H1 (cell line): Measurements from ENCODE around the gene TFAP2B. TPM values are rescaled to one million over a fixed set of nuclear protein-coding genes. Genes with fewer than 3 reads are reported as not detected.

Source experiments
- CTCF ChIA-PET: fragments of 300-600 bp; sonication (Branson Sonifier 250); formaldehyde crosslinking; loops from one replicate; lab custom pipeline; 2021; ENCODE audit not compliant: partially characterized antibody; lab: Charles Lee
- POLR2A ChIA-PET: fragments of 300-600 bp; sonication (Branson Sonifier 250); formaldehyde crosslinking; loops from one replicate; lab custom pipeline; 2021; ENCODE audit warnings: inconsistent platforms; ENCODE audit not compliant: partially characterized antibody; lab: Charles Lee
- DNase-seq, 2 experiments: peaks; one replicate each; pipeline versions ENCODE4 v3.0.0 to v3.0.0-alpha.2; 2010 to 2022; ENCODE audit warnings: low spot score in 2 of 2, low read depth in 1 of 2, mixed read lengths in 1 of 2
- FAIRE-seq: peaks from 2 replicates; lab custom pipeline; 2011; peaks lifted over from hg19 to GRCh38; lab: Jason Lieb, UNC
- H2AFZ ChIP-seq: 2 replicates; pipeline ENCODE4 v1.8.1; 2012; ENCODE audit warnings: low read length, inconsistent platforms
- H2AK5ac ChIP-seq: 2 replicates; pipeline ENCODE4 v1.6.1; 2013; ENCODE audit warnings: low read depth, low read length
- H2BK120ac ChIP-seq: replicated peaks from 2 replicates; pipeline ENCODE3; 2013; ENCODE audit warnings: low read depth, low read length, inconsistent platforms
- H2BK12ac ChIP-seq: 2 replicates; pipeline ENCODE4 v1.6.1; 2013; ENCODE audit warnings: low read depth, low read length
- H2BK15ac ChIP-seq: 2 replicates; pipeline ENCODE4 v1.6.1; 2013; ENCODE audit warnings: low read length
- H2BK20ac ChIP-seq: 2 replicates; pipeline ENCODE4 v1.6.1; 2013; ENCODE audit warnings: low read length
- H2BK5ac ChIP-seq: 2 replicates; pipeline ENCODE4 v1.6.1; 2013; ENCODE audit warnings: low read depth, low read length
- H3K14ac ChIP-seq: 2 replicates; pipeline ENCODE4 v1.6.1; 2013; ENCODE audit warnings: inconsistent platforms; ENCODE audit not compliant: insufficient read length
- H3K18ac ChIP-seq: 2 replicates; pipeline ENCODE4 v1.6.1; 2013; ENCODE audit warnings: low read length; ENCODE audit errors: extremely low read depth
- H3K23ac ChIP-seq: 2 replicates; pipeline ENCODE4 v1.6.1; 2013; ENCODE audit warnings: inconsistent platforms; ENCODE audit not compliant: insufficient read length
- H3K23me2 ChIP-seq: 2 replicates; pipeline ENCODE4 v1.6.1; 2013; ENCODE audit warnings: low read depth, low read length
- H3K27ac ChIP-seq: 2 replicates; pipeline ENCODE4 v1.6.1; 2011; ENCODE audit warnings: low read depth, low read length, inconsistent platforms
- H3K27me3 ChIP-seq, 4 experiments: replicated peaks in 1 of 4; 1 replicate in 1 of 4; 2 replicates in 3 of 4; pipeline versions ENCODE4 v1.6.1 to v1.8.1; 2011 to 2013; ENCODE audit warnings: low read length in 3 of 4, mild to moderate bottlenecking in 3 of 4, inconsistent platforms in 2 of 4, mixed read lengths in 2 of 4, moderate library complexity in 1 of 4; ENCODE audit not compliant: control insufficient read depth in 3 of 4, insufficient read depth in 3 of 4; ENCODE audit errors: extremely low read depth in 1 of 4
- H3K36me3 ChIP-seq, 4 experiments: 2 replicates each; pipeline versions ENCODE4 v1.6.1 to v1.8.1; 2011 to 2013; ENCODE audit warnings: mild to moderate bottlenecking in 4 of 4, low read length in 3 of 4, moderate library complexity in 2 of 4, control low read depth in 1 of 4, inconsistent platforms in 1 of 4; ENCODE audit not compliant: insufficient read depth in 4 of 4, control insufficient read depth in 2 of 4
- H3K4ac ChIP-seq: replicated peaks from 2 replicates; pipeline ENCODE3; 2013; ENCODE audit warnings: low read length, low read depth, mixed read lengths, inconsistent platforms; ENCODE audit not compliant: insufficient read length
- H3K4me1 ChIP-seq, 4 experiments: replicated peaks in 1 of 4; 1 replicate in 1 of 4; 2 replicates in 3 of 4; pipeline versions ENCODE4 v1.6.1 to v1.8.1; 2011 to 2013; ENCODE audit warnings: low read length in 3 of 4, inconsistent platforms in 2 of 4, mixed read lengths in 1 of 4; ENCODE audit not compliant: insufficient read depth in 4 of 4, control insufficient read depth in 3 of 4
- H3K4me2 ChIP-seq, 2 experiments: 2 replicates each; pipeline versions ENCODE4 v1.6.1 to v1.8.1; 2011 to 2013; ENCODE audit warnings: low read depth in 2 of 2, low read length in 2 of 2, control low read depth in 1 of 2, inconsistent platforms in 1 of 2, mild to moderate bottlenecking in 1 of 2; ENCODE audit not compliant: insufficient read depth in 1 of 2
- H3K4me3 ChIP-seq, 4 experiments: fragments of 200-600, 300-600 bp in 1 of 4; sonication (generic), shearing (Covaris generic), sonication (Bioruptor Twin) in 1 of 4; 2 replicates each; pipeline versions ENCODE4 v1.5.1 to v1.8.1; 2011 to 2016; ENCODE audit warnings: low read length in 4 of 4, low read depth in 3 of 4, control low read depth in 2 of 4, inconsistent platforms in 2 of 4, mild to moderate bottlenecking in 2 of 4, mixed read lengths in 1 of 4, moderate library complexity in 1 of 4; ENCODE audit not compliant: insufficient read depth in 2 of 4; ENCODE audit errors: extremely low read depth in 1 of 4
- H3K56ac ChIP-seq: replicated peaks from 2 replicates; pipeline ENCODE3; 2013; ENCODE audit warnings: low read depth, mild to moderate bottlenecking, mixed read lengths, low read length, inconsistent platforms; ENCODE audit not compliant: insufficient read length
- H3K79me1 ChIP-seq: 2 replicates; pipeline ENCODE4 v1.6.1; 2013; ENCODE audit warnings: low read depth, low read length, control low read depth
- H3K79me2 ChIP-seq, 2 experiments: 2 replicates each; pipeline versions ENCODE4 v1.6.1 to v1.8.1; 2012 to 2013; ENCODE audit warnings: low read length in 2 of 2, mild to moderate bottlenecking in 2 of 2, inconsistent platforms in 1 of 2; ENCODE audit not compliant: insufficient read depth in 2 of 2, control insufficient read depth in 1 of 2
- H3K9ac ChIP-seq, 4 experiments: replicated peaks in 1 of 4; 1 replicate in 1 of 4; 2 replicates in 3 of 4; pipeline versions ENCODE4 v1.6.1 to v1.8.1; 2011 to 2013; ENCODE audit warnings: low read depth in 3 of 4, low read length in 3 of 4, control low read depth in 2 of 4, mild to moderate bottlenecking in 2 of 4, moderate library complexity in 2 of 4, inconsistent platforms in 1 of 4; ENCODE audit errors: extremely low read depth in 1 of 4
- H3K9me3 ChIP-seq, 2 experiments: 2 replicates each; pipeline versions ENCODE4 v1.6.1 to v1.8.1; 2012 to 2013; ENCODE audit warnings: mild to moderate bottlenecking in 2 of 2, moderate library complexity in 2 of 2, control low read depth in 1 of 2, inconsistent platforms in 1 of 2, low read depth in 1 of 2, low read length in 1 of 2, mixed read lengths in 1 of 2; ENCODE audit not compliant: insufficient read depth in 2 of 2
- H4K20me1 ChIP-seq, 2 experiments: replicated peaks in 1 of 2; 2 replicates each; pipeline versions ENCODE3 to v1.8.1; 2011 to 2013; ENCODE audit warnings: inconsistent platforms in 2 of 2, low read length in 2 of 2, mild to moderate bottlenecking in 1 of 2; ENCODE audit not compliant: insufficient read depth in 2 of 2, control insufficient read depth in 1 of 2
- H4K5ac ChIP-seq: 2 replicates; pipeline ENCODE4 v1.6.1; 2013; ENCODE audit warnings: low read length, low read depth, mixed read lengths, inconsistent platforms; ENCODE audit not compliant: insufficient read length
- H4K8ac ChIP-seq: 2 replicates; pipeline ENCODE4 v1.8.0; 2013; ENCODE audit warnings: mild to moderate bottlenecking, moderate library complexity, low read length, inconsistent platforms; ENCODE audit not compliant: insufficient read depth; ENCODE audit errors: extremely low read depth
- H4K91ac ChIP-seq: replicated peaks from 2 replicates; pipeline ENCODE3; 2013; ENCODE audit warnings: low read length, mixed read lengths, inconsistent platforms; ENCODE audit not compliant: insufficient read length
- ATF3 ChIP-seq: IDR thresholded peaks from 2 replicates; pipeline ENCODE4 v1.6.1; 2011; ENCODE audit warnings: low read depth, mild to moderate bottlenecking, low read length; ENCODE audit not compliant: insufficient read depth
- CHD1 ChIP-seq: IDR thresholded peaks from 2 replicates; pipeline ENCODE4 v1.6.1; 2012; ENCODE audit warnings: low read depth, low read length, improper control_type of control experiment
- PHF8 ChIP-seq: fragments of 200-600 bp; sonication (generic); conservative IDR thresholded peaks from 2 replicates; pipeline ENCODE4 v1.7.1; 2012; ENCODE audit warnings: low read depth, mild to moderate bottlenecking, inconsistent platforms, low read length, moderate library complexity
- POU5F1 ChIP-seq: IDR thresholded peaks from 2 replicates; pipeline ENCODE4 v1.6.1; 2011; ENCODE audit warnings: low read depth, mild to moderate bottlenecking, low read length, moderate library complexity
- RAD21 ChIP-seq, 2 experiments: IDR thresholded peaks in 1 of 2; conservative IDR thresholded peaks in 1 of 2; 2 replicates each; pipeline ENCODE4 v1.6.1; 2011; ENCODE audit warnings: low read depth in 2 of 2, low read length in 2 of 2, improper control_type of control experiment in 1 of 2, inconsistent platforms in 1 of 2, mild to moderate bottlenecking in 1 of 2, moderate library complexity in 1 of 2
- RNF2 ChIP-seq: fragments of 200-900, 300-1000 bp; sonication (generic); IDR thresholded peaks from 2 replicates; pipeline ENCODE4 v1.7.1; 2016; ENCODE audit warnings: borderline replicate concordance, low read depth, mild to moderate bottlenecking, antibody characterized with exemption, low read length; ENCODE audit not compliant: poor library complexity, severe bottlenecking; ENCODE audit errors: missing control alignments
- SUZ12 ChIP-seq: fragments of 200-600 bp; sonication (generic); IDR thresholded peaks from 2 replicates; pipeline ENCODE4 v1.6.1; 2012; ENCODE audit warnings: mild to moderate bottlenecking, inconsistent platforms, low read length, moderate library complexity, mixed read lengths
- WGBS, 2 experiments: shearing (Covaris generic) in 1 of 2; methylation state at CpG; one replicate each; pipeline versions ENCODE4 v1.1.6 to v1.1.7; 2013 to 2015; ENCODE audit warnings: low lambda C conversion rate in 2 of 2, mixed read lengths in 2 of 2, inconsistent platforms in 1 of 2, low coverage in 1 of 2, missing lambda C conversion rate in 1 of 2; ENCODE audit not compliant: insufficient replicate concordance in 2 of 2, insufficient coverage in 1 of 2, insufficient read length in 1 of 2; ENCODE audit errors: extremely low coverage in 1 of 2, missing lambda C conversion rate in 1 of 2; 5-methylcytosine and 5-hydroxymethylcytosine counted together
- polyA plus RNA-seq, 7 experiments: library from polyadenylated mRNA; depleted of rRNA in 3 of 7; stranded (reverse) in 5 of 7; unstranded in 2 of 7; fragments of >200 nt in 5 of 7; fragments of 200-250 nt in 2 of 7; gene quantifications; 1 replicate in 5 of 7; 2 replicates in 1 of 7; 4 replicates in 1 of 7; pipeline versions ENCODE4 v1.2.1 to v1.2.3, GENCODE V29; 2011 to 2013; ENCODE audit warnings: missing spikeins in 2 of 7, mixed read lengths in 2 of 7
- total RNA-seq: library from RNA; stranded (reverse); fragmentation: NEBNext Ultra II Directional; extraction: Animal tissue kit (Norgen Biotek cat#: 25700); gene quantifications from 2 replicates; pipeline ENCODE4 v1.2.1, GENCODE V29; 2021

TFAP2B gene
- total and polyA plus RNA-seq, 2 of the 8 experiments (the other 6 are each of a cell fraction or from before 2014, with no cell fraction given), result not detected

GRCh38 chr6:50853939-50854338 lies 35.3 kb downstream of the TFAP2B start:
- Histone ChIP-seq H3K14ac (no peak overlapping the region), H3K4me3 (no peak overlapping the region), H2BK5ac (no peak overlapping the region), H3K27me3 (peaks cover 39 to 53% (median 47%) of the 10 kb centered on the region in 4 experiments), H4K20me1 (peaks cover under 1 to 3% of the 10 kb centered on the region in 2 experiments), H2BK20ac (no peak overlapping the region), H3K79me2 (no peaks in the 10 kb centered on the region), H2AK5ac (no peak overlapping the region), H4K8ac (no peak overlapping the region), H3K18ac (no peak overlapping the region), H3K79me1 (no peaks in the 10 kb centered on the region), H2AFZ (no peak overlapping the region), H2BK12ac (no peak overlapping the region), H2BK15ac (no peak overlapping the region), H3K27ac (no peak overlapping the region), H3K36me3 (no peaks in the 10 kb centered on the region), H3K4ac (no peak overlapping the region), H3K9ac (no peak overlapping the region), H3K23ac (no peak overlapping the region), H3K23me2 (peaks cover 6% of the 10 kb centered on the region; the same call in 1 of the 2 replicates), H4K5ac (no peak overlapping the region), H4K91ac (no peak overlapping the region), H3K4me1 (peaks cover 13 to 22% (median 14%) of the 10 kb centered on the region in 4 experiments), H3K9me3 (no peaks in the 10 kb centered on the region; a peak in 1 of 4 replicates), H2BK120ac (no peak overlapping the region), H3K56ac (no peak overlapping the region), H3K4me2 (peak overlapping the region; percentile 24 to 37; a peak in 2 of 4 replicates)
- DNase-seq (no peak), FAIRE-seq (no peak)
- TF ChIP-seq SUZ12 (no peak), CHD1 (no peak), RAD21 (IDR thresholded peaks at IDR 0.05 in 1 of 2, conservative IDR thresholded peaks at IDR 0.05 in 1 of 2; ENCODE audit: low read depth in 2 of 2, low read length in 2 of 2) (no peak), POU5F1 (no peak), ATF3 (no peak), PHF8 (no peak), RNF2 (peak; percentile 50)
- CTCF ChIA-PET, result no interaction called here
- WGBS, 2 experiments, result 20% methylated on average over 6 of the region's 6 CpGs; no CpG with 5 or more reads in 1 of the 2 experiments
- POLR2A ChIA-PET, result no interaction called here
